HepG2 (cell line): ENCODE results near the gene ALLC. TPM values are rescaled to one million over a fixed set of nuclear protein-coding genes. Genes with fewer than 3 reads are reported as not detected.
A peak's percentile ranks its signal among the peaks of the same experiment; 100 is the strongest.

Source experiments
- ATAC-seq: fragments of 200-7000 bp; cut with Tn5 transposase; 3 replicates; pipeline ENCODE4 v1.9.1; 2020; ENCODE audit warnings: mild to moderate bottlenecking, moderate library complexity
- BruUV-seq: library from RNA; stranded (reverse); fragments of 400-500 nt; replicated peaks from 2 replicates; lab custom pipeline; 2021; lab: Mats Ljungman, UMichigan
- CTCF ChIA-PET: fragments of 300-600 bp; formaldehyde crosslinking; extraction: SDS; loops from one replicate; lab custom pipeline; 2021; ENCODE audit warnings: low total read pairs, inconsistent platforms, low intra/inter-chr PET ratio; lab: Yijun Ruan, JAX
- POLR2A ChIA-PET: fragments of 350-600 bp; sonication (Branson Sonifier 250); formaldehyde crosslinking; loops from one replicate; lab custom pipeline; 2020; ENCODE audit warnings: antibody characterized with exemption, inconsistent platforms; lab: Yijun Ruan, JAX
- DNase-seq: peaks from one replicate; pipeline ENCODE4 v3.0.0-alpha.2; 2015; ENCODE audit warnings: low spot score
- FAIRE-seq: peaks from 3 replicates; lab custom pipeline; 2011; peaks lifted over from hg19 to GRCh38; lab: Jason Lieb, UNC
- H2AFZ ChIP-seq: one replicate; pipeline ENCODE4 v1.6.1; 2011; ENCODE audit warnings: low read length, inconsistent platforms
- H3K27ac ChIP-seq: fragments of 300-600 bp; 3 replicates; pipeline ENCODE4 v1.8.0; 2011; ENCODE audit warnings: mixed run types, mild to moderate bottlenecking, mixed read lengths, low read length, inconsistent platforms; ENCODE audit not compliant: insufficient read depth; ENCODE audit errors: extremely low read length
- H3K27me3 ChIP-seq, 2 experiments: fragments of 200-600 bp in 1 of 2; 2 replicates in 1 of 2; 3 replicates in 1 of 2; pipeline versions ENCODE4 v1.6.0 to v1.8.0; 2011; ENCODE audit warnings: low read length in 2 of 2, mild to moderate bottlenecking in 2 of 2, moderate library complexity in 2 of 2, inconsistent platforms in 1 of 2; ENCODE audit not compliant: insufficient read depth in 2 of 2, control insufficient read depth in 1 of 2
- H3K36me3 ChIP-seq, 2 experiments: fragments of 200-600 bp in 1 of 2; replicated peaks in 1 of 2; 2 replicates in 1 of 2; 3 replicates in 1 of 2; pipeline versions ENCODE4 v1.5.1 to v1.8.0; 2011; ENCODE audit warnings: low read length in 2 of 2, inconsistent platforms in 1 of 2; ENCODE audit not compliant: insufficient read depth in 2 of 2, control insufficient read depth in 1 of 2
- H3K4me1 ChIP-seq: 2 replicates; pipeline ENCODE4 v1.5.1; 2012; ENCODE audit warnings: low read length, inconsistent platforms; ENCODE audit not compliant: insufficient read depth
- H3K4me2 ChIP-seq: 2 replicates; pipeline ENCODE4 v1.6.0; 2011; ENCODE audit warnings: low read depth, low read length, inconsistent platforms
- H3K4me3 ChIP-seq, 3 experiments: fragments of 200-600 bp in 1 of 3; sonication (generic), shearing (Covaris generic) in 1 of 3; replicated peaks in 1 of 3; 2 replicates each; pipeline ENCODE4 v1.5.1; 2011 to 2016; ENCODE audit warnings: low read length in 3 of 3, inconsistent platforms in 2 of 3, low read depth in 2 of 3, mild to moderate bottlenecking in 2 of 3, control low read depth in 1 of 3, mixed read lengths in 1 of 3; ENCODE audit not compliant: insufficient read depth in 1 of 3
- H3K79me2 ChIP-seq: one replicate; pipeline ENCODE4 v1.6.1; 2011; ENCODE audit warnings: low read length, inconsistent platforms; ENCODE audit not compliant: insufficient read depth
- H3K9ac ChIP-seq: 2 replicates; pipeline ENCODE4 v1.6.0; 2011; ENCODE audit warnings: mild to moderate bottlenecking, low read depth, low read length, inconsistent platforms; ENCODE audit not compliant: insufficient read depth
- H3K9me3 ChIP-seq: 2 replicates; pipeline ENCODE4 v1.5.1; 2012; ENCODE audit warnings: mild to moderate bottlenecking, low read length
- H4K20me1 ChIP-seq: 2 replicates; pipeline ENCODE4 v1.6.0; 2011; ENCODE audit warnings: inconsistent platforms, mild to moderate bottlenecking, low read length, moderate library complexity; ENCODE audit not compliant: insufficient read depth
- BATF2 ChIP-seq: sonication (generic); formaldehyde crosslinking; IDR thresholded peaks from 2 replicates; pipeline ENCODE4 v1.8.0; 2022; ENCODE audit warnings: mild to moderate bottlenecking, missing genetic modification reagents, moderate library complexity
- KDM1A ChIP-seq: IDR thresholded peaks from 2 replicates; pipeline ENCODE4 v1.6.1; 2016; ENCODE audit warnings: missing compliant biosample characterization
- ZNF280B ChIP-seq: sonication (generic); formaldehyde crosslinking; IDR thresholded peaks from 2 replicates; pipeline ENCODE4 v1.5.0; 2020; ENCODE audit warnings: missing genetic modification reagents, mild to moderate bottlenecking, borderline replicate concordance
- ZNF691 ChIP-seq: sonication (generic); formaldehyde crosslinking; IDR thresholded peaks from 2 replicates; pipeline ENCODE4 v1.4.0; 2020; ENCODE audit warnings: missing genetic modification reagents, low read depth, mild to moderate bottlenecking, borderline replicate concordance
- WGBS: methylation state at CpG from one replicate; pipeline ENCODE4 v1.1.6; 2017; ENCODE audit warnings: low lambda C conversion rate; 5-methylcytosine and 5-hydroxymethylcytosine counted together
- in situ Hi-C: cut with HindIII; loops from 2 replicates; pipeline ENCODE4 v1.10.0; 2017; ENCODE audit warnings: low pct_unique_long_range_greater_than_20kb; ENCODE audit not compliant: extremely low pct_ligation_motif_present
- intact Hi-C: fragments of 100-400 bp; cut with micrococcal nuclease; formaldehyde crosslinking; loops from one replicate; pipeline ENCODE4 v1.10.0; 2022; ENCODE audit not compliant: unreplicated experiment
- polyA plus RNA-seq, 8 experiments: library from polyadenylated mRNA; depleted of rRNA in 3 of 8; stranded (reverse) in 7 of 8; unstranded in 1 of 8; fragments of >200 nt; fragmentation: Illumina TruSeq in 4 of 8; extraction: Trizol in 4 of 8; gene quantifications; 2 replicates each; pipeline versions ENCODE4 v1.2.1 to v1.2.3, GENCODE V29; 2011 to 2016; ENCODE audit warnings: low read depth in 4 of 8, missing spikeins in 1 of 8, mixed read lengths in 1 of 8; ENCODE audit not compliant: insufficient read depth in 1 of 8
- total RNA-seq, 5 experiments: library from RNA; depleted of rRNA; stranded (reverse); fragments of >200 nt; fragmentation: Illumina TruSeq; extraction: Trizol; gene quantifications; 2 replicates each; pipeline ENCODE4 v1.2.3, GENCODE V29; 2016; ENCODE audit warnings: low read depth in 1 of 5

The ALLC gene
- total and polyA plus RNA-seq, 2 of the 13 experiments (the other 11 are each of a cell fraction or from before 2014, with no cell fraction given): 0.08 to 0.11 TPM

GRCh38 chr2:3643371-3644245, 14.4 kb upstream of the ALLC start:
- Histone ChIP-seq H3K27ac (no peak overlapping the region), H4K20me1 (no peaks in the 10 kb centered on the region), H3K4me2 (no peak overlapping the region), H3K9me3 (no peaks in the 10 kb centered on the region), H3K79me2 (no peaks in the 10 kb centered on the region), H3K27me3 (peaks cover 3 to 12% of the 10 kb centered on the region in 2 experiments; a peak in 3 of 5 replicates), H3K36me3 (no peaks in the 10 kb centered on the region), H2AFZ (no peak overlapping the region), H3K4me3 (no peak overlapping the region), H3K4me1 (peaks cover 21% of the 10 kb centered on the region), H3K9ac (no peak overlapping the region)
- 79% methylated on average over 38 of the region's 48 CpGs for whole genome bisulfite sequencing
- CTCF ChIA-PET: no interaction called here
- ATAC-seq (no peak), DNase-seq (no peak), FAIRE-seq (no peak)
- TF ChIP-seq ZNF280B (CRISPR knock-in tag) (0 out of 2 replicates have a peak, but pooled peaks have one; percentile 31), BATF2 (CRISPR knock-in tag) (no peak), KDM1A (no peak), ZNF691 (CRISPR knock-in tag) (no peak)
- intact Hi-C loops (no loop called here), in situ Hi-C loops (no loop called here)
- POLR2A ChIA-PET: interaction anchor here (1.4 kb wide), 1 partner anchor 16 kb away, joined by 3 read pairs; no protein-coding TSS in a partner anchor
- no TSS peak for BruUV-seq
